OCI-LY1 (cell line): Measurements from ENCODE around the gene NAPEPLD.

Source experiments
- H2AFZ ChIP-seq: fragments of 200-600 bp; sonication (generic), shearing (Covaris generic); 2 replicates; pipeline ENCODE4 v1.6.0; 2014; ENCODE audit warnings: antibody characterized with exemption, mild to moderate bottlenecking, low read length
- H3F3A ChIP-seq: fragments of 200-600 bp; sonication (generic), shearing (Covaris generic); 2 replicates; pipeline ENCODE4 v1.6.0; 2014; ENCODE audit warnings: mild to moderate bottlenecking, antibody characterized with exemption, low read length, moderate library complexity; ENCODE audit not compliant: insufficient read depth
- H3K27ac ChIP-seq: fragments of 200-600 bp; sonication (generic); 2 replicates; pipeline ENCODE4 v1.5.1; 2014; ENCODE audit warnings: low read length, mixed run types, mild to moderate bottlenecking, low read depth; ENCODE audit not compliant: poor library complexity, severe bottlenecking
- H3K27me3 ChIP-seq: fragments of 200-600 bp; sonication (generic); 2 replicates; pipeline ENCODE4 v1.6.0; 2014; ENCODE audit warnings: antibody characterized with exemption, mild to moderate bottlenecking, low read length, moderate library complexity; ENCODE audit not compliant: insufficient read depth
- H3K36me3 ChIP-seq: fragments of 200-600 bp; sonication (generic); 2 replicates; pipeline ENCODE4 v1.6.1; 2014; ENCODE audit warnings: mild to moderate bottlenecking, antibody characterized with exemption, low read length, moderate library complexity, mixed read lengths; ENCODE audit not compliant: insufficient read depth
- H3K4me1 ChIP-seq: fragments of 200-600 bp; sonication (generic); 2 replicates; pipeline ENCODE4 v1.5.1; 2014; ENCODE audit warnings: mild to moderate bottlenecking, low read length, moderate library complexity; ENCODE audit not compliant: insufficient read depth, severe bottlenecking
- H3K4me2 ChIP-seq: fragments of 200-600 bp; sonication (generic), shearing (Covaris generic); 2 replicates; pipeline ENCODE4 v1.6.1; 2014; ENCODE audit warnings: low read length
- H3K4me3 ChIP-seq: fragments of 200-600 bp; sonication (generic); 2 replicates; pipeline ENCODE4 v1.5.1; 2014; ENCODE audit warnings: low read length, low read depth, mild to moderate bottlenecking, mixed read lengths; ENCODE audit not compliant: poor library complexity, severe bottlenecking
- H3K79me2 ChIP-seq: fragments of 200-600 bp; shearing (Covaris generic); 2 replicates; pipeline ENCODE4 v1.6.1; 2016; ENCODE audit warnings: mixed run types, low read length, mixed read lengths; ENCODE audit not compliant: insufficient read depth
- H3K9ac ChIP-seq: fragments of 200-600 bp; sonication (generic), shearing (Covaris generic); 2 replicates; pipeline ENCODE4 v1.6.1; 2014; ENCODE audit warnings: mild to moderate bottlenecking, low read length, mixed read lengths
- H3K9me2 ChIP-seq: fragments of 200-600 bp; sonication (generic), shearing (Covaris generic); 2 replicates; pipeline ENCODE4 v1.6.1; 2014; ENCODE audit warnings: low read depth, mild to moderate bottlenecking, low read length, mixed read lengths
- H3K9me3 ChIP-seq: fragments of 200-600 bp; shearing (Covaris generic); 2 replicates; pipeline ENCODE4 v1.6.1; 2014; ENCODE audit warnings: low read length, mixed read lengths
- H4K20me1 ChIP-seq: fragments of 200-600 bp; sonication (generic), shearing (Covaris generic); 2 replicates; pipeline ENCODE4 v1.6.0; 2016; ENCODE audit warnings: mild to moderate bottlenecking, low read length; ENCODE audit not compliant: insufficient read depth
- CTCF ChIP-seq: fragments of 200-600 bp; sonication (generic), shearing (Covaris generic); IDR thresholded peaks from 2 replicates; pipeline ENCODE4 v1.5.1; 2017; ENCODE audit warnings: mild to moderate bottlenecking, antibody characterized with exemption, low read length, moderate library complexity, mixed read lengths
- EZH2 ChIP-seq: fragments of 200-600 bp; sonication (generic), shearing (Covaris generic); IDR thresholded peaks from 2 replicates; pipeline ENCODE4 v1.8.0; 2017; ENCODE audit warnings: borderline replicate concordance, mixed run types, mild to moderate bottlenecking, antibody characterized with exemption, low read length, moderate library complexity, mixed read lengths

NAPEPLD gene

GRCh38 chr7:103106005-103106702, 42.7 kb downstream of the NAPEPLD start:
- Histone ChIP-seq H3K4me2 (no peak overlapping the region), H4K20me1 (no peaks in the 10 kb centered on the region), H2AFZ (no peak overlapping the region), H3K27me3 (no peaks in the 10 kb centered on the region), H3K4me1 (no peaks in the 10 kb centered on the region), H3F3A (no peaks in the 10 kb centered on the region), H3K9me3 (no peaks in the 10 kb centered on the region), H3K9ac (no peak overlapping the region), H3K4me3 (no peak overlapping the region), H3K27ac (no peak overlapping the region), H3K79me2 (no peaks in the 10 kb centered on the region), H3K36me3 (peaks cover 81% of the 10 kb centered on the region), H3K9me2 (no peaks in the 10 kb centered on the region)
- TF ChIP-seq CTCF, result no peak
- TF ChIP-seq EZH2, result no peak

GRCh38 chr7:103101543-103101942, 47.4 kb downstream of the NAPEPLD start:
- Histone ChIP-seq H3K9me2 (no peaks in the 10 kb centered on the region), H2AFZ (no peak overlapping the region), H3K27me3 (no peaks in the 10 kb centered on the region), H3K4me2 (no peak overlapping the region), H3K36me3 (peaks cover 78% of the 10 kb centered on the region), H3K27ac (no peak overlapping the region), H3K9ac (no peak overlapping the region), H3F3A (peaks cover under 1% of the 10 kb centered on the region; the same call in 1 of the 2 replicates), H3K4me3 (no peak overlapping the region), H4K20me1 (no peaks in the 10 kb centered on the region), H3K79me2 (no peaks in the 10 kb centered on the region), H3K9me3 (no peaks in the 10 kb centered on the region), H3K4me1 (no peaks in the 10 kb centered on the region)
- TF ChIP-seq CTCF (no peak), EZH2 (no peak)

- Histone ChIP-seq H2AFZ (no peak overlapping the region), H3K27me3 (no peaks in the 10 kb centered on the region), H4K20me1 (no peaks in the 10 kb centered on the region), H3F3A (peaks cover 5% of the 10 kb centered on the region; the same call in 1 of the 2 replicates), H3K4me2 (no peak overlapping the region), H3K79me2 (no peaks in the 10 kb centered on the region), H3K9me3 (no peaks in the 10 kb centered on the region), H3K4me3 (no peak overlapping the region), H3K9ac (no peak overlapping the region), H3K9me2 (no peaks in the 10 kb centered on the region), H3K36me3 (peaks cover 77% of the 10 kb centered on the region), H3K4me1 (no peaks in the 10 kb centered on the region), H3K27ac (no peak overlapping the region)
- no peak for TF ChIP-seq CTCF
- TF ChIP-seq EZH2, result no peak
These were observed 48.6 kb downstream of the NAPEPLD start for GRCh38 chr7:103100348-103100747.
